ENCODE measurements around the gene IGFBP1. TPM values are rescaled to one million over a fixed set of nuclear protein-coding genes. Genes with fewer than 3 reads are reported as not detected.
A peak's percentile ranks its signal among the peaks of the same experiment; 100 is the strongest.

Gene IGFBP1
- total and polyA plus RNA-seq, 2 of the 13 experiments (the other 11 are each of a cell fraction or from before 2014, with no cell fraction given) = 5.4 to 885 TPM

DNA sequence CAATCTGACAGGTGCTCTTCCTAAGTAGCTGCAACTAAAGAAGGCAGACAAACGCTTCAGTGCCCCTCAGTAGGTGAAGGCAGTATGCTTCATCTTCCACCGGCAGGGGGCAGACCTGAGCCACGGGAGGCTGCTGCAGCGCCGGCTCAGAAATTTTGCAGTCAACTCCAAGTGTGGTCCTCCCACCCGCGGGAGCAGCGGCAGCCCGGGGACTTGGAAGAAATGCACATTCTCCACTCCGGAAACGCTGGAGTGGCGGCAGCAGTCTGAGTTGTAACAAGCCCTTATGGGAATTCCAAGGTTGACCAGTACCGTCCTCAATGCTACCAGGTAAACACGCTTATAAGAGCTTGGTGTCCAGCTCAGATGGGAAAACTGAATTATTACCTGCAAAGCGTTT, 29.4 kb downstream of the IGFBP1 start (continued):
- TF ChIP-seq, protein P1, sequence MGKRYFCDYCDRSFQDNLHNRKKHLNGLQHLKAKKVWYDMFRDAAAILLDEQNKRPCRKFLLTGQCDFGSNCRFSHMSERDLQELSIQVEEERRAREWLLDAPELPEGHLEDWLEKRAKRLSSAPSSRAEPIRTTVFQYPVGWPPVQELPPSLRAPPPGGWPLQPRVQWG (CRISPR knock-in tag; IDR thresholded peaks at IDR 0.05; ENCODE audit: borderline replicate concordance, low read depth) = no peak
- TF ChIP-seq YEATS4 (CRISPR knock-in tag; IDR thresholded peaks at IDR 0.05; ENCODE audit: borderline replicate concordance) = no peak
- TF ChIP-seq ZNF501 (CRISPR knock-in tag; IDR thresholded peaks at IDR 0.05) = peak; percentile 27; the same call in 1 of the 2 replicates
- TF ChIP-seq ZNF431 (CRISPR knock-in tag; IDR thresholded peaks at IDR 0.05; ENCODE audit: borderline replicate concordance, low read depth) = no peak
- no peak for TF ChIP-seq TAF15 (IDR thresholded peaks at IDR 0.05; ENCODE audit: low read depth, low read length, poor library complexity, severe bottlenecking)
- TF ChIP-seq, protein P2, sequence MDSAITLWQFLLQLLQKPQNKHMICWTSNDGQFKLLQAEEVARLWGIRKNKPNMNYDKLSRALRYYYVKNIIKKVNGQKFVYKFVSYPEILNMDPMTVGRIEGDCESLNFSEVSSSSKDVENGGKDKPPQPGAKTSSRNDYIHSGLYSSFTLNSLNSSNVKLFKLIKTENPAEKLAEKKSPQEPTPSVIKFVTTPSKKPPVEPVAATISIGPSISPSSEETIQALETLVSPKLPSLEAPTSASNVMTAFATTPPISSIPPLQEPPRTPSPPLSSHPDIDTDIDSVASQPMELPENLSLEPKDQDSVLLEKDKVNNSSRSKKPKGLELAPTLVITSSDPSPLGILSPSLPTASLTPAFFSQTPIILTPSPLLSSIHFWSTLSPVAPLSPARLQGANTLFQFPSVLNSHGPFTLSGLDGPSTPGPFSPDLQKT (CRISPR knock-in tag; IDR thresholded peaks at IDR 0.05; ENCODE audit: borderline replicate concordance) = no peak
- no peak for TF ChIP-seq ZNF136 (CRISPR knock-in tag; IDR thresholded peaks at IDR 0.05; ENCODE audit: low read depth)
- no peak for TF ChIP-seq ZNF354B (CRISPR knock-in tag; IDR thresholded peaks at IDR 0.05)
- TF ChIP-seq HCFC1 (IDR thresholded peaks at IDR 0.05; ENCODE audit: low read depth, low read length) = no peak
- TF ChIP-seq, protein P3, sequence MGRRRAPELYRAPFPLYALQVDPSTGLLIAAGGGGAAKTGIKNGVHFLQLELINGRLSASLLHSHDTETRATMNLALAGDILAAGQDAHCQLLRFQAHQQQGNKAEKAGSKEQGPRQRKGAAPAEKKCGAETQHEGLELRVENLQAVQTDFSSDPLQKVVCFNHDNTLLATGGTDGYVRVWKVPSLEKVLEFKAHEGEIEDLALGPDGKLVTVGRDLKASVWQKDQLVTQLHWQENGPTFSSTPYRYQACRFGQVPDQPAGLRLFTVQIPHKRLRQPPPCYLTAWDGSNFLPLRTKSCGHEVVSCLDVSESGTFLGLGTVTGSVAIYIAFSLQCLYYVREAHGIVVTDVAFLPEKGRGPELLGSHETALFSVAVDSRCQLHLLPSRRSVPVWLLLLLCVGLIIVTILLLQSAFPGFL (CRISPR knock-in tag; IDR thresholded peaks at IDR 0.05) = no peak
- no peak for TF ChIP-seq SOX13 (IDR thresholded peaks at IDR 0.05)
- no peak for TF ChIP-seq SOX13 (CRISPR knock-in tag; conservative IDR thresholded peaks at IDR 0.05 in 1 of 2, IDR thresholded peaks at IDR 0.05 in 1 of 2)
- TF ChIP-seq XRCC5 (optimal IDR thresholded peaks at IDR 0.05; ENCODE audit: low read length) = peak; percentile 80
- no peak for TF ChIP-seq ZNF720 (CRISPR knock-in tag; IDR thresholded peaks at IDR 0.05)
- TF ChIP-seq ZNF3 (CRISPR knock-in tag; IDR thresholded peaks at IDR 0.05) = peak; percentile 80; the same call in 1 of the 2 replicates
- no peak for TF ChIP-seq IKZF1 (IDR thresholded peaks at IDR 0.05)
- TF ChIP-seq, protein P4, sequence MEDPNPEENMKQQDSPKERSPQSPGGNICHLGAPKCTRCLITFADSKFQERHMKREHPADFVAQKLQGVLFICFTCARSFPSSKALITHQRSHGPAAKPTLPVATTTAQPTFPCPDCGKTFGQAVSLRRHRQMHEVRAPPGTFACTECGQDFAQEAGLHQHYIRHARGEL (CRISPR knock-in tag; IDR thresholded peaks at IDR 0.05) = no peak
- no peak for TF ChIP-seq ZNF468 (CRISPR knock-in tag; IDR thresholded peaks at IDR 0.05)
- TF ChIP-seq, protein P5, sequence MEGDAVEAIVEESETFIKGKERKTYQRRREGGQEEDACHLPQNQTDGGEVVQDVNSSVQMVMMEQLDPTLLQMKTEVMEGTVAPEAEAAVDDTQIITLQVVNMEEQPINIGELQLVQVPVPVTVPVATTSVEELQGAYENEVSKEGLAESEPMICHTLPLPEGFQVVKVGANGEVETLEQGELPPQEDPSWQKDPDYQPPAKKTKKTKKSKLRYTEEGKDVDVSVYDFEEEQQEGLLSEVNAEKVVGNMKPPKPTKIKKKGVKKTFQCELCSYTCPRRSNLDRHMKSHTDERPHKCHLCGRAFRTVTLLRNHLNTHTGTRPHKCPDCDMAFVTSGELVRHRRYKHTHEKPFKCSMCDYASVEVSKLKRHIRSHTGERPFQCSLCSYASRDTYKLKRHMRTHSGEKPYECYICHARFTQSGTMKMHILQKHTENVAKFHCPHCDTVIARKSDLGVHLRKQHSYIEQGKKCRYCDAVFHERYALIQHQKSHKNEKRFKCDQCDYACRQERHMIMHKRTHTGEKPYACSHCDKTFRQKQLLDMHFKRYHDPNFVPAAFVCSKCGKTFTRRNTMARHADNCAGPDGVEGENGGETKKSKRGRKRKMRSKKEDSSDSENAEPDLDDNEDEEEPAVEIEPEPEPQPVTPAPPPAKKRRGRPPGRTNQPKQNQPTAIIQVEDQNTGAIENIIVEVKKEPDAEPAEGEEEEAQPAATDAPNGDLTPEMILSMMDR (CRISPR knock-in tag; IDR thresholded peaks at IDR 0.05) = peak; percentile 89
- TF ChIP-seq FOXK1 (CRISPR knock-in tag; IDR thresholded peaks at IDR 0.05; ENCODE audit: borderline replicate concordance, low read depth) = no peak
- TF ChIP-seq KDM2A (CRISPR knock-in tag; IDR thresholded peaks at IDR 0.05; ENCODE audit: borderline replicate concordance, low read depth) = peak; percentile 69; the same call in 1 of the 2 replicates
- no peak for TF ChIP-seq NONO (IDR thresholded peaks at IDR 0.05)
- TF ChIP-seq NONO (CRISPR knock-in tag; conservative IDR thresholded peaks at IDR 0.05) = no peak
- no peak for TF ChIP-seq NFYC (CRISPR knock-in tag; IDR thresholded peaks at IDR 0.05)
- TF ChIP-seq, protein P6, sequence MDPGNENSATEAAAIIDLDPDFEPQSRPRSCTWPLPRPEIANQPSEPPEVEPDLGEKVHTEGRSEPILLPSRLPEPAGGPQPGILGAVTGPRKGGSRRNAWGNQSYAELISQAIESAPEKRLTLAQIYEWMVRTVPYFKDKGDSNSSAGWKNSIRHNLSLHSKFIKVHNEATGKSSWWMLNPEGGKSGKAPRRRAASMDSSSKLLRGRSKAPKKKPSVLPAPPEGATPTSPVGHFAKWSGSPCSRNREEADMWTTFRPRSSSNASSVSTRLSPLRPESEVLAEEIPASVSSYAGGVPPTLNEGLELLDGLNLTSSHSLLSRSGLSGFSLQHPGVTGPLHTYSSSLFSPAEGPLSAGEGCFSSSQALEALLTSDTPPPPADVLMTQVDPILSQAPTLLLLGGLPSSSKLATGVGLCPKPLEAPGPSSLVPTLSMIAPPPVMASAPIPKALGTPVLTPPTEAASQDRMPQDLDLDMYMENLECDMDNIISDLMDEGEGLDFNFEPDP (CRISPR knock-in tag; conservative IDR thresholded peaks at IDR 0.05) = no peak
- peak; percentile 66 for TF ChIP-seq RAD21 (CRISPR knock-in tag; IDR thresholded peaks at IDR 0.05)
- TF ChIP-seq ZNF263 (CRISPR knock-in tag; IDR thresholded peaks at IDR 0.05) = peak; percentile 90

All from HepG2 (cell line).